OCI-LY3 (cell line): Measurements from ENCODE around the gene RAMP1.

ENCODE experiments used
- EZH2phosphoT487 ChIP-seq: fragments of 200-600 bp; shearing (Covaris generic); IDR thresholded peaks from 2 replicates; pipeline ENCODE4 v1.6.1; 2018; ENCODE audit warnings: antibody characterized with exemption, mixed run types, low read depth
- TF ChIP-seq, protein P1 (sequence below): fragments of 200-600, 300-600 bp; sonication (generic); IDR thresholded peaks from 2 replicates; pipeline ENCODE4 v1.5.1; 2014; ENCODE audit warnings: antibody characterized with exemption, low read length, low read depth

DNA sequence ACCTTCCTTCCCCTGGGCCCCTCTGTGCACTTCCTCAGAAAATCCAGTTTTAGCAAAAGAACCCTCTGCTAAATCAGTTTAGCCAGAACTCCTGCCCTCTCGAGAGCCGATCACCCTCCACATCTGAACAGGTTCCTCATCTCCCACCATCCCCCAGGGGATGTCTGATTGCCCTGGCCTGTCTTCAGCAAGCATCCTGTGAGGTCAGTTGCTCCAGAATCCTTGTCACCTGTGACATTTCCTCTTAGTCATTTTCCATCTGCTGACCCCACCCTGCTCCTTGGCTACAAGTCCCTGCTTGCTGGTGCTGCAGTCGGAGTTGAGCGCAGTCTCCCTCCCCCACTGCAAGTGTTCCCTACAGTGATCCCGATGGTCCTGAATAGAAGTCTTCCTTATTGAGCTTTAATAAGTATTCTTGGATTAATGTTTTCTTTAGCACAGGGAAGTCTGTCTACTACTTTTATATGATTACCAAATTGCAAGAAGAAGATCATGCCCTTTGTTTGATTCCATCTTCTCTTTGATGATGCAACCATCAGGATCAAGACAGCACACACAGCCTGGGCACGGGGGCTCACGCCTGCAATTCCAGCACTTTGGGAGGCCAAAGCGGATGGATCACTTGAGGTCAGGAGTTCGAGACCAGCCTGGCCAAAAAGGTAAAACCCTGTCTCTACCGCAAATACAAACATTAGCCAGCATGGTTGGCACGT, 76.5 kb downstream of the RAMP1 start:
- TF ChIP-seq, protein P1, sequence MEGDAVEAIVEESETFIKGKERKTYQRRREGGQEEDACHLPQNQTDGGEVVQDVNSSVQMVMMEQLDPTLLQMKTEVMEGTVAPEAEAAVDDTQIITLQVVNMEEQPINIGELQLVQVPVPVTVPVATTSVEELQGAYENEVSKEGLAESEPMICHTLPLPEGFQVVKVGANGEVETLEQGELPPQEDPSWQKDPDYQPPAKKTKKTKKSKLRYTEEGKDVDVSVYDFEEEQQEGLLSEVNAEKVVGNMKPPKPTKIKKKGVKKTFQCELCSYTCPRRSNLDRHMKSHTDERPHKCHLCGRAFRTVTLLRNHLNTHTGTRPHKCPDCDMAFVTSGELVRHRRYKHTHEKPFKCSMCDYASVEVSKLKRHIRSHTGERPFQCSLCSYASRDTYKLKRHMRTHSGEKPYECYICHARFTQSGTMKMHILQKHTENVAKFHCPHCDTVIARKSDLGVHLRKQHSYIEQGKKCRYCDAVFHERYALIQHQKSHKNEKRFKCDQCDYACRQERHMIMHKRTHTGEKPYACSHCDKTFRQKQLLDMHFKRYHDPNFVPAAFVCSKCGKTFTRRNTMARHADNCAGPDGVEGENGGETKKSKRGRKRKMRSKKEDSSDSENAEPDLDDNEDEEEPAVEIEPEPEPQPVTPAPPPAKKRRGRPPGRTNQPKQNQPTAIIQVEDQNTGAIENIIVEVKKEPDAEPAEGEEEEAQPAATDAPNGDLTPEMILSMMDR, result no peak
- TF ChIP-seq EZH2phosphoT487, result no peak
